Suprapubic skin (tissue), 4 donors: ENCODE measurements around the gene TMC2. TPM values are rescaled to one million over a fixed set of nuclear protein-coding genes. Genes with fewer than 3 reads are reported as not detected.

Experiments used
- DNase-seq, 2 donors: peaks; one replicate each; pipeline ENCODE4 v3.0.0-alpha.2; 2019; ENCODE audit warnings: low spot score in 2 of 2
- H3K27ac ChIP-seq: fragments of 200-600 bp; sonication (generic); one replicate; pipeline ENCODE4 v1.5.1; 2019
- H3K27me3 ChIP-seq: fragments of 200-600 bp; sonication (generic); one replicate; pipeline ENCODE4 v1.5.1; 2019
- H3K36me3 ChIP-seq: fragments of 200-600 bp; sonication (generic); one replicate; pipeline ENCODE4 v1.5.1; 2019
- H3K4me1 ChIP-seq: fragments of 200-600 bp; sonication (generic); one replicate; pipeline ENCODE4 v1.5.1; 2019
- H3K4me3 ChIP-seq: fragments of 200-600 bp; sonication (generic); one replicate; pipeline ENCODE4 v1.5.1; 2019; ENCODE audit warnings: mild to moderate bottlenecking
- H3K9me3 ChIP-seq: fragments of 200-600 bp; sonication (generic); one replicate; pipeline ENCODE4 v1.5.1; 2019
- CTCF ChIP-seq, 2 donors: fragments of 200-600 bp in 1 of 2; fragments of 450-650 bp in 1 of 2; sonication (generic) in 1 of 2; IDR thresholded peaks; one replicate each; pipeline ENCODE4 v1.5.1; 2016 to 2019; ENCODE audit warnings: antibody characterized with exemption in 2 of 2, mild to moderate bottlenecking in 1 of 2, moderate library complexity in 1 of 2
- EP300 ChIP-seq: sonication (generic); formaldehyde crosslinking; IDR thresholded peaks from one replicate; pipeline ENCODE4 v1.6.1; 2017; ENCODE audit warnings: antibody characterized with exemption
- POLR2A ChIP-seq, 2 donors: fragments of 450-650 bp; IDR thresholded peaks; one replicate each; pipeline ENCODE4 v1.6.1; 2017; ENCODE audit warnings: antibody characterized with exemption in 2 of 2, mild to moderate bottlenecking in 2 of 2, moderate library complexity in 2 of 2
- POLR2AphosphoS5 ChIP-seq, 3 donors: sonication (generic); formaldehyde crosslinking; IDR thresholded peaks; one replicate each; pipeline ENCODE4 v1.6.1; 2017; ENCODE audit warnings: antibody characterized with exemption in 3 of 3
- WGBS: methylation state at CpG from one replicate; pipeline ENCODE4 v1.1.5; 2018; 5-methylcytosine and 5-hydroxymethylcytosine counted together
- total RNA-seq, 4 donors: library from RNA; depleted of rRNA; stranded (reverse); fragments of >200 nt; gene quantifications; one replicate each; pipeline ENCODE4 v1.1.0, GENCODE V29; 2016

TMC2 gene
- total RNA-seq, 4 donors from 2014 or later, result not detected

- Histone ChIP-seq H3K9me3 (no peaks in the 10 kb centered on the region), H3K36me3 (no peaks in the 10 kb centered on the region), H3K27ac (no peak overlapping the region), H3K27me3 (peaks cover 6% of the 10 kb centered on the region), H3K4me3 (no peak overlapping the region), H3K4me1 (no peaks in the 10 kb centered on the region)
- no peak for TF ChIP-seq POLR2A (IDR thresholded peaks at IDR 0.05)
- TF ChIP-seq EP300, result no peak
- no peak for TF ChIP-seq CTCF (IDR thresholded peaks at IDR 0.05)
- no peak for DNase-seq
- 87% methylated on average over 2 of the region's 2 CpGs for WGBS
These were observed 58.7 kb downstream of the TMC2 start for GRCh38 chr20:2595076-2595475.

- Histone ChIP-seq H3K27me3 (peaks cover 3% of the 10 kb centered on the region), H3K4me1 (no peaks in the 10 kb centered on the region), H3K36me3 (no peaks in the 10 kb centered on the region), H3K4me3 (no peak overlapping the region), H3K27ac (no peak overlapping the region), H3K9me3 (no peaks in the 10 kb centered on the region)
- DNase-seq, result no peak
- TF ChIP-seq CTCF (IDR thresholded peaks at IDR 0.05) (no peak), POLR2A (IDR thresholded peaks at IDR 0.05) (no peak), EP300 (no peak), POLR2AphosphoS5 (IDR thresholded peaks at IDR 0.05) (no peak)
- 38% methylated on average over 8 of the region's 8 CpGs for WGBS
These were observed 60.4 kb downstream of the TMC2 start for GRCh38 chr20:2596673-2597279.

GRCh38 chr20:2599288-2600006 is 63.1 kb downstream of the TMC2 start:
- Histone ChIP-seq H3K4me1 (no peaks in the 10 kb centered on the region), H3K36me3 (no peaks in the 10 kb centered on the region), H3K9me3 (no peaks in the 10 kb centered on the region), H3K4me3 (no peak overlapping the region), H3K27ac (no peak overlapping the region), H3K27me3 (peaks cover 3% of the 10 kb centered on the region)
- WGBS, result 30% methylated on average over 5 of the region's 5 CpGs
- TF ChIP-seq CTCF (IDR thresholded peaks at IDR 0.05), result no peak
- TF ChIP-seq POLR2A (IDR thresholded peaks at IDR 0.05), result no peak
- TF ChIP-seq EP300, result no peak
- TF ChIP-seq POLR2AphosphoS5 (IDR thresholded peaks at IDR 0.05), result no peak
- DNase-seq, result no peak

GRCh38 chr20:2602046-2602735 is 65.8 kb downstream of the TMC2 start:
- no peaks in the 10 kb centered on the region for H3K27me3 ChIP-seq
- DNase-seq, result no peak
- no peak overlapping the region for H3K27ac ChIP-seq
- no peaks in the 10 kb centered on the region for H3K36me3 ChIP-seq
- TF ChIP-seq POLR2A (IDR thresholded peaks at IDR 0.05), result no peak
- no peak for TF ChIP-seq EP300
- TF ChIP-seq POLR2AphosphoS5 (IDR thresholded peaks at IDR 0.05), result no peak
- TF ChIP-seq CTCF (IDR thresholded peaks at IDR 0.05), result no peak
- H3K4me1 ChIP-seq, result no peaks in the 10 kb centered on the region
- H3K4me3 ChIP-seq, result no peak overlapping the region
- peaks cover 3% of the 10 kb centered on the region for H3K9me3 ChIP-seq
- WGBS, result 58% methylated on average over 9 of the region's 9 CpGs

GRCh38 chr20:2602746-2603145 is 66.4 kb downstream of the TMC2 start:
- whole genome bisulfite sequencing, result 83% methylated on average over 4 of the region's 4 CpGs
- no peak for DNase-seq

More at GRCh38 chr20:2602746-2603145, 66.4 kb downstream of the TMC2 start:
- no peaks in the 10 kb centered on the region for H3K27me3 ChIP-seq
- no peak overlapping the region for H3K27ac ChIP-seq
- H3K4me3 ChIP-seq, result no peak overlapping the region
- H3K9me3 ChIP-seq, result peaks cover 6% of the 10 kb centered on the region
- H3K4me1 ChIP-seq, result no peaks in the 10 kb centered on the region
- H3K36me3 ChIP-seq, result no peaks in the 10 kb centered on the region
- TF ChIP-seq POLR2AphosphoS5 (IDR thresholded peaks at IDR 0.05) (no peak), CTCF (IDR thresholded peaks at IDR 0.05) (no peak), POLR2A (IDR thresholded peaks at IDR 0.05) (no peak), EP300 (no peak)
